Liver (tissue), 3 donors: ENCODE measurements around the gene TCF7L1.

Source experiments
- CTCF ChIP-seq: fragments of 150-350 bp; IDR thresholded peaks from 2 replicates; pipeline ENCODE4 v1.5.1; 2017; ENCODE audit warnings: improper control_type of control experiment, low read depth, low read length; ENCODE audit not compliant: missing input control
- EGR1 ChIP-seq, 2 donors: IDR thresholded peaks; 2 replicates each; pipeline ENCODE4 v1.6.1; 2016 to 2018; ENCODE audit warnings: antibody characterized with exemption in 2 of 2, low read depth in 2 of 2
- FOXA1 ChIP-seq: IDR thresholded peaks from 2 replicates; pipeline ENCODE4 v1.6.1; 2016; ENCODE audit warnings: antibody characterized with exemption
- HNF4A ChIP-seq, 2 donors: conservative IDR thresholded peaks; 2 replicates each; pipeline ENCODE4 v1.6.1; 2016; ENCODE audit warnings: antibody characterized with exemption in 2 of 2, mild to moderate bottlenecking in 2 of 2
- JUND ChIP-seq, 2 donors: IDR thresholded peaks; 2 replicates each; pipeline ENCODE4 v1.6.1; 2016; ENCODE audit warnings: antibody characterized with exemption in 2 of 2
- RAD21 ChIP-seq, 2 donors: IDR thresholded peaks; 2 replicates each; pipeline ENCODE4 v1.6.1; 2016; ENCODE audit warnings: antibody characterized with exemption in 2 of 2, mild to moderate bottlenecking in 2 of 2
- YY1 ChIP-seq: IDR thresholded peaks from 2 replicates; pipeline ENCODE4 v1.6.1; 2016; ENCODE audit warnings: antibody characterized with exemption, mild to moderate bottlenecking
- TF ChIP-seq, protein P1 (sequence below): IDR thresholded peaks from 2 replicates; pipeline ENCODE4 v1.6.1; 2016; ENCODE audit warnings: antibody characterized with exemption
- TF ChIP-seq, protein P2 (sequence below): IDR thresholded peaks from 2 replicates; pipeline ENCODE4 v1.6.1; 2016; ENCODE audit warnings: antibody characterized with exemption
- TF ChIP-seq, protein P3 (sequence below): IDR thresholded peaks from 2 replicates; pipeline ENCODE4 v1.6.1; 2016; ENCODE audit warnings: antibody characterized with exemption, mild to moderate bottlenecking
- donor health status: healthy.
- donor health status: healthy.

GRCh38 chr2:85222792-85223191 lies 89.6 kb downstream of the TCF7L1 start:
- TF ChIP-seq CTCF (no peak), RAD21 (IDR thresholded peaks at IDR 0.05) (no peak), EGR1 (IDR thresholded peaks at IDR 0.05; ENCODE audit: low read depth in 2 of 2) (no peak), YY1 (no peak), HNF4A (conservative IDR thresholded peaks at IDR 0.05) (no peak), FOXA1 (no peak), JUND (IDR thresholded peaks at IDR 0.05) (no peak)
- TF ChIP-seq, protein P1, sequence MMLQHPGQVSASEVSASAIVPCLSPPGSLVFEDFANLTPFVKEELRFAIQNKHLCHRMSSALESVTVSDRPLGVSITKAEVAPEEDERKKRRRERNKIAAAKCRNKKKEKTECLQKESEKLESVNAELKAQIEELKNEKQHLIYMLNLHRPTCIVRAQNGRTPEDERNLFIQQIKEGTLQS: no peak
- TF ChIP-seq, protein P2, sequence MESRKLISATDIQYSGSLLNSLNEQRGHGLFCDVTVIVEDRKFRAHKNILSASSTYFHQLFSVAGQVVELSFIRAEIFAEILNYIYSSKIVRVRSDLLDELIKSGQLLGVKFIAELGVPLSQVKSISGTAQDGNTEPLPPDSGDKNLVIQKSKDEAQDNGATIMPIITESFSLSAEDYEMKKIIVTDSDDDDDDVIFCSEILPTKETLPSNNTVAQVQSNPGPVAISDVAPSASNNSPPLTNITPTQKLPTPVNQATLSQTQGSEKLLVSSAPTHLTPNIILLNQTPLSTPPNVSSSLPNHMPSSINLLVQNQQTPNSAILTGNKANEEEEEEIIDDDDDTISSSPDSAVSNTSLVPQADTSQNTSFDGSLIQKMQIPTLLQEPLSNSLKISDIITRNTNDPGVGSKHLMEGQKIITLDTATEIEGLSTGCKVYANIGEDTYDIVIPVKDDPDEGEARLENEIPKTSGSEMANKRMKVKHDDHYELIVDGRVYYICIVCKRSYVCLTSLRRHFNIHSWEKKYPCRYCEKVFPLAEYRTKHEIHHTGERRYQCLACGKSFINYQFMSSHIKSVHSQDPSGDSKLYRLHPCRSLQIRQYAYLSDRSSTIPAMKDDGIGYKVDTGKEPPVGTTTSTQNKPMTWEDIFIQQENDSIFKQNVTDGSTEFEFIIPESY: no peak
- TF ChIP-seq, protein P3, sequence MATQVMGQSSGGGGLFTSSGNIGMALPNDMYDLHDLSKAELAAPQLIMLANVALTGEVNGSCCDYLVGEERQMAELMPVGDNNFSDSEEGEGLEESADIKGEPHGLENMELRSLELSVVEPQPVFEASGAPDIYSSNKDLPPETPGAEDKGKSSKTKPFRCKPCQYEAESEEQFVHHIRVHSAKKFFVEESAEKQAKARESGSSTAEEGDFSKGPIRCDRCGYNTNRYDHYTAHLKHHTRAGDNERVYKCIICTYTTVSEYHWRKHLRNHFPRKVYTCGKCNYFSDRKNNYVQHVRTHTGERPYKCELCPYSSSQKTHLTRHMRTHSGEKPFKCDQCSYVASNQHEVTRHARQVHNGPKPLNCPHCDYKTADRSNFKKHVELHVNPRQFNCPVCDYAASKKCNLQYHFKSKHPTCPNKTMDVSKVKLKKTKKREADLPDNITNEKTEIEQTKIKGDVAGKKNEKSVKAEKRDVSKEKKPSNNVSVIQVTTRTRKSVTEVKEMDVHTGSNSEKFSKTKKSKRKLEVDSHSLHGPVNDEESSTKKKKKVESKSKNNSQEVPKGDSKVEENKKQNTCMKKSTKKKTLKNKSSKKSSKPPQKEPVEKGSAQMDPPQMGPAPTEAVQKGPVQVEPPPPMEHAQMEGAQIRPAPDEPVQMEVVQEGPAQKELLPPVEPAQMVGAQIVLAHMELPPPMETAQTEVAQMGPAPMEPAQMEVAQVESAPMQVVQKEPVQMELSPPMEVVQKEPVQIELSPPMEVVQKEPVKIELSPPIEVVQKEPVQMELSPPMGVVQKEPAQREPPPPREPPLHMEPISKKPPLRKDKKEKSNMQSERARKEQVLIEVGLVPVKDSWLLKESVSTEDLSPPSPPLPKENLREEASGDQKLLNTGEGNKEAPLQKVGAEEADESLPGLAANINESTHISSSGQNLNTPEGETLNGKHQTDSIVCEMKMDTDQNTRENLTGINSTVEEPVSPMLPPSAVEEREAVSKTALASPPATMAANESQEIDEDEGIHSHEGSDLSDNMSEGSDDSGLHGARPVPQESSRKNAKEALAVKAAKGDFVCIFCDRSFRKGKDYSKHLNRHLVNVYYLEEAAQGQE: no peak
